RWPE2 (cell line): ENCODE results near the gene LIN52.

Source experiments
- ATAC-seq: fragments of 200-7000 bp; cut with Tn5 transposase; 3 replicates; pipeline ENCODE4 v1.9.1; 2021; ENCODE audit warnings: low read depth
- DNase-seq: peaks from one replicate; pipeline ENCODE4 v3.0.0-alpha.2; 2020; ENCODE audit warnings: low spot score
- H3K27ac ChIP-seq: fragments of 450-650 bp; 2 replicates; pipeline ENCODE4 v1.5.1; 2017; ENCODE audit warnings: mild to moderate bottlenecking; ENCODE audit not compliant: poor library complexity, severe bottlenecking
- H3K27me3 ChIP-seq: fragments of 250-450 bp; sonication (Bioruptor Pico); 2 replicates; pipeline ENCODE4 v1.5.1; 2021; ENCODE audit warnings: mild to moderate bottlenecking, moderate library complexity; ENCODE audit not compliant: insufficient read depth, poor library complexity, severe bottlenecking
- H3K36me3 ChIP-seq: fragments of 250-450 bp; sonication (Bioruptor Pico); 2 replicates; pipeline ENCODE4 v1.5.1; 2020; ENCODE audit warnings: low read depth, mild to moderate bottlenecking, moderate library complexity
- H3K4me1 ChIP-seq: fragments of 250-450 bp; sonication (Bioruptor Pico); 2 replicates; pipeline ENCODE4 v1.5.1; 2021; ENCODE audit warnings: mild to moderate bottlenecking, moderate library complexity; ENCODE audit not compliant: insufficient read depth, poor library complexity, severe bottlenecking
- H3K4me3 ChIP-seq: fragments of 250-450 bp; sonication (Bioruptor Pico); 2 replicates; pipeline ENCODE4 v1.5.1; 2021; ENCODE audit warnings: mild to moderate bottlenecking, moderate library complexity; ENCODE audit not compliant: severe bottlenecking
- H3K9me3 ChIP-seq: fragments of 250-450 bp; sonication (Bioruptor Pico); 2 replicates; pipeline ENCODE4 v1.5.1; 2021; ENCODE audit warnings: mild to moderate bottlenecking, moderate library complexity; ENCODE audit not compliant: severe bottlenecking
- CTCF ChIP-seq: fragments of 450-650 bp; IDR thresholded peaks from one replicate; pipeline ENCODE4 v1.5.1; 2017; ENCODE audit warnings: mild to moderate bottlenecking, moderate library complexity; ENCODE audit not compliant: poor library complexity, severe bottlenecking

Gene LIN52

GRCh38 chr14:74148705-74149104 is 63.9 kb downstream of the LIN52 start:
- Histone ChIP-seq H3K27me3 (no peaks in the 10 kb centered on the region), H3K4me3 (no peak overlapping the region), H3K27ac (no peak overlapping the region), H3K9me3 (no peaks in the 10 kb centered on the region), H3K36me3 (no peaks in the 10 kb centered on the region), H3K4me1 (no peaks in the 10 kb centered on the region)
- DNase-seq = no peak
- no peak for TF ChIP-seq CTCF
- no peak for ATAC-seq

- H3K27me3 ChIP-seq = no peaks in the 10 kb centered on the region
- H3K4me1 ChIP-seq = no peaks in the 10 kb centered on the region
- H3K4me3 ChIP-seq = no peak overlapping the region
- no peak for TF ChIP-seq CTCF
- no peaks in the 10 kb centered on the region for H3K9me3 ChIP-seq
- no peaks in the 10 kb centered on the region for H3K36me3 ChIP-seq
- no peak overlapping the region for H3K27ac ChIP-seq
- DNase-seq (no peak), ATAC-seq (no peak)
These were observed 70.5 kb downstream of the LIN52 start for GRCh38 chr14:74155287-74155686.

- Histone ChIP-seq H3K27ac (no peak overlapping the region), H3K36me3 (no peaks in the 10 kb centered on the region)
- ATAC-seq = no peak
These were observed 71.0 kb downstream of the LIN52 start for GRCh38 chr14:74155749-74156148.

GRCh38 chr14:74160763-74161162 is 76.0 kb downstream of the LIN52 start:
- no peak for ATAC-seq
- Histone ChIP-seq H3K36me3 (no peaks in the 10 kb centered on the region), H3K9me3 (no peaks in the 10 kb centered on the region), H3K27ac (no peak overlapping the region), H3K27me3 (no peaks in the 10 kb centered on the region), H3K4me3 (no peak overlapping the region), H3K4me1 (no peaks in the 10 kb centered on the region)
- DNase-seq = no peak
- TF ChIP-seq CTCF = no peak

More at GRCh38 chr14:74155749-74156148, 71.0 kb downstream of the LIN52 start:
- Histone ChIP-seq H3K27me3 (no peaks in the 10 kb centered on the region), H3K9me3 (no peaks in the 10 kb centered on the region), H3K4me1 (no peaks in the 10 kb centered on the region), H3K4me3 (no peak overlapping the region)
- TF ChIP-seq CTCF = no peak
- DNase-seq = no peak

GRCh38 chr14:74161526-74162158 is 76.9 kb downstream of the LIN52 start:
- no peak for ATAC-seq
- DNase-seq = no peak
- TF ChIP-seq CTCF = no peak

More at GRCh38 chr14:74161526-74162158, 76.9 kb downstream of the LIN52 start:
- Histone ChIP-seq H3K4me3 (no peak overlapping the region), H3K27ac (no peak overlapping the region), H3K36me3 (no peaks in the 10 kb centered on the region), H3K4me1 (no peaks in the 10 kb centered on the region), H3K9me3 (no peaks in the 10 kb centered on the region), H3K27me3 (no peaks in the 10 kb centered on the region)
